Erythroblast (primary cell): Measurements from ENCODE around the gene CTAGE1.

Source experiments
- GATA1 ChIP-seq: IDR thresholded peaks from 2 replicates; pipeline ENCODE4 v1.6.1; 2011; ENCODE audit warnings: low read depth, mild to moderate bottlenecking, control low read depth, low read length, moderate library complexity
- POLR2A ChIP-seq: IDR thresholded peaks from 2 replicates; pipeline ENCODE4 v1.6.1; 2011; ENCODE audit warnings: mild to moderate bottlenecking, low read length

GRCh38 chr18:22410126-22410525 is 7.6 kb downstream of the CTAGE1 start:
- TF ChIP-seq POLR2A (no peak), GATA1 (no peak)
